Measurements from ENCODE around the gene SOS2. TPM values are rescaled to one million over a fixed set of nuclear protein-coding genes. Genes with fewer than 3 reads are reported as not detected.

Gene SOS2
- polyA plus RNA-seq, 3 donors = 9.3 to 24.3 (median 12.0) TPM

DNA sequence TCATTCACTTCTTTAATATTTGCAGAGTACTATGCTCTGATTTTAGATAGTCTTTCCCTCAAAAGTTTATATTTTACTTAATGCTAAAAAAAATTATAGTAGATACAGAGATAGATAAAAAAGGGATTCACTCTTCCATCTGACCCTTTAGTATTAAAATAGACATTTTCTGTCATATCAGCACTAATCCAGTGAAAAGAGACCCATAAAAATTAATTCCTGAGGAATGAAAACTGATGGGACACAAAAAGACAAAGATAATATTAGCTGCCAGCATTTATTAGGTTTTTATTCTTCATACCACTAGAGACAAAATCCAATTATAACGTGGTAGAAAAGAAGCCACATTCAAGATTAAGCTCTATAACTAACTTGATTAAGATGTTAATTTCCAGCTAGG, 45.3 kb downstream of the SOS2 start:
- Mint-ChIP-seq H3K4me1 (no peaks in the 10 kb centered on the region), H3K27me3 (ENCODE audit: low read depth in 3 of 3) (no peaks in the 10 kb centered on the region), H3K4me3 (no peak overlapping the region), H3K36me3 (peaks cover 46 to 60% of the 10 kb centered on the region in 2 donors), H3K27ac (no peak overlapping the region), H3K9me3 (no peaks in the 10 kb centered on the region)
- Histone ChIP-seq H2AFZ (ENCODE audit: insufficient read depth, low read depth, low read length, poor library complexity, severe bottlenecking) (no peak overlapping the region), H3K4me2 (replicated peaks; ENCODE audit: extremely low read depth, low read length, poor library complexity, severe bottlenecking) (no peak overlapping the region), H3K79me2 (ENCODE audit: insufficient read depth, low read length) (no peaks in the 10 kb centered on the region), H3K4me3 (replicated peaks in 1 of 3; ENCODE audit: low read depth in 2 of 3, low read length in 3 of 3) (no peak overlapping the region), H3K9me3 (replicated peaks in 1 of 2; ENCODE audit: control insufficient read depth in 1 of 2, insufficient read depth in 1 of 2, low read length in 2 of 2) (no peaks in the 10 kb centered on the region), H3K27ac (ENCODE audit: low read depth in 1 of 2, low read length in 2 of 2) (no peak overlapping the region), H4K20me1 (ENCODE audit: insufficient read depth, low read length) (peaks cover 22% of the 10 kb centered on the region), H3K9ac (ENCODE audit: insufficient read depth, low read length, poor library complexity, severe bottlenecking) (no peak overlapping the region), H3K27me3 (ENCODE audit: control insufficient read depth in 2 of 2, insufficient read depth in 2 of 2, low read length in 2 of 2) (no peaks in the 10 kb centered on the region), H3K4me1 (ENCODE audit: control insufficient read depth in 1 of 2, insufficient read depth in 2 of 2, low read length in 2 of 2) (no peaks in the 10 kb centered on the region), H3K36me3 (replicated peaks in 1 of 2; ENCODE audit: control insufficient read depth in 1 of 2, insufficient read depth in 2 of 2, low read length in 2 of 2) (peaks cover 66 to 77% of the 10 kb centered on the region in 2 donors)
- WGBS (ENCODE audit: insufficient coverage) = no CpG with 5 or more reads among the region's 1 CpG
- DNase-seq = no peak
- intact Hi-C loops (cut with micrococcal nuclease) = no loop called here
- TF ChIP-seq, protein P1, sequence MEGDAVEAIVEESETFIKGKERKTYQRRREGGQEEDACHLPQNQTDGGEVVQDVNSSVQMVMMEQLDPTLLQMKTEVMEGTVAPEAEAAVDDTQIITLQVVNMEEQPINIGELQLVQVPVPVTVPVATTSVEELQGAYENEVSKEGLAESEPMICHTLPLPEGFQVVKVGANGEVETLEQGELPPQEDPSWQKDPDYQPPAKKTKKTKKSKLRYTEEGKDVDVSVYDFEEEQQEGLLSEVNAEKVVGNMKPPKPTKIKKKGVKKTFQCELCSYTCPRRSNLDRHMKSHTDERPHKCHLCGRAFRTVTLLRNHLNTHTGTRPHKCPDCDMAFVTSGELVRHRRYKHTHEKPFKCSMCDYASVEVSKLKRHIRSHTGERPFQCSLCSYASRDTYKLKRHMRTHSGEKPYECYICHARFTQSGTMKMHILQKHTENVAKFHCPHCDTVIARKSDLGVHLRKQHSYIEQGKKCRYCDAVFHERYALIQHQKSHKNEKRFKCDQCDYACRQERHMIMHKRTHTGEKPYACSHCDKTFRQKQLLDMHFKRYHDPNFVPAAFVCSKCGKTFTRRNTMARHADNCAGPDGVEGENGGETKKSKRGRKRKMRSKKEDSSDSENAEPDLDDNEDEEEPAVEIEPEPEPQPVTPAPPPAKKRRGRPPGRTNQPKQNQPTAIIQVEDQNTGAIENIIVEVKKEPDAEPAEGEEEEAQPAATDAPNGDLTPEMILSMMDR (IDR thresholded peaks at IDR 0.05) = no peak

DNA sequence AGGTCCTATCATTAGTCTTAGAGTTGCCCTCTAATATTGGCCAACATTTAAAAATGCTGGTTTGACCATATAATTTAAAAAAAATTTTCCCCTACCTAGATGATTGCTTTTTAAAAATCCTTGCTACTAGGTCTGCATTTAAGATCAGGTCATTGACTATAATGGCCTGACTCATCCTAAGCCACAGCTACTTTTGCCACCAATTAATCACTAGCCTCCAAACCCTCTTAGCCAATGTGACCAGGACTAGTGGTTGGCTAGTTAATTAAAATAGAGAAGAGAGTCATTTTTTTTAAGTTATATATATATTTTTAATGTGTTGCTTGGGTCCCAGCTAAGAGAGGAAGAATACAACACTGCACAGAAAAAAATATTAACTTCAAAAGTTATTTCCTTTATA, 57.5 kb downstream of the SOS2 start:
- Mint-ChIP-seq H3K27me3 (ENCODE audit: low read depth in 3 of 3) (no peaks in the 10 kb centered on the region), H3K4me1 (no peaks in the 10 kb centered on the region), H3K27ac (no peak overlapping the region), H3K36me3 (peaks cover 47 to 66% of the 10 kb centered on the region in 2 donors), H3K4me3 (no peak overlapping the region), H3K9me3 (peaks cover 0 to 3% (median 0%) of the 10 kb centered on the region in 7 donors)
- Histone ChIP-seq H3K4me1 (ENCODE audit: control insufficient read depth in 1 of 2, insufficient read depth in 2 of 2, low read length in 2 of 2) (no peaks in the 10 kb centered on the region), H3K36me3 (replicated peaks in 1 of 2; ENCODE audit: control insufficient read depth in 1 of 2, insufficient read depth in 2 of 2, low read length in 2 of 2) (peaks cover 55 to 85% of the 10 kb centered on the region in 2 donors), H3K4me2 (replicated peaks; ENCODE audit: extremely low read depth, low read length, poor library complexity, severe bottlenecking) (no peak overlapping the region), H3K9ac (ENCODE audit: insufficient read depth, low read length, poor library complexity, severe bottlenecking) (no peak overlapping the region), H3K27ac (ENCODE audit: low read depth in 1 of 2, low read length in 2 of 2) (no peak overlapping the region), H3K79me2 (ENCODE audit: insufficient read depth, low read length) (no peaks in the 10 kb centered on the region), H2AFZ (ENCODE audit: insufficient read depth, low read depth, low read length, poor library complexity, severe bottlenecking) (no peak overlapping the region), H3K9me3 (replicated peaks in 1 of 2; ENCODE audit: control insufficient read depth in 1 of 2, insufficient read depth in 1 of 2, low read length in 2 of 2) (no peaks in the 10 kb centered on the region), H4K20me1 (ENCODE audit: insufficient read depth, low read length) (peaks cover 8% of the 10 kb centered on the region), H3K4me3 (replicated peaks in 1 of 3; ENCODE audit: low read depth in 2 of 3, low read length in 3 of 3) (no peak overlapping the region), H3K27me3 (ENCODE audit: control insufficient read depth in 2 of 2, insufficient read depth in 2 of 2, low read length in 2 of 2) (no peaks in the 10 kb centered on the region)
- no peak for DNase-seq
- intact Hi-C loops (cut with micrococcal nuclease) = no loop called here
- TF ChIP-seq, protein P1 (IDR thresholded peaks at IDR 0.05) = no peak

Data from CD14-positive monocyte (primary cell).